ENCODE results near the gene CORO2B.
"Not testable (repeated sequence)": the region's sequence is repeated elsewhere in the genome, so short reads cannot be mapped to it uniquely, and the experiment has no call there.

The CORO2B gene

GRCh38 chr15:68749793-68750192, 171.0 kb downstream of the CORO2B start:
- DNase-seq = no peak

GRCh38 chr15:68751622-68752021, 172.8 kb downstream of the CORO2B start:
- DNase-seq = no peak

- no peak for DNase-seq
These were observed 176.9 kb downstream of the CORO2B start for GRCh38 chr15:68755731-68756130.

- DNase-seq = not testable (repeated sequence)
These were observed 181.3 kb downstream of the CORO2B start for GRCh38 chr15:68759982-68760579.

- no peak for DNase-seq
These were observed 184.3 kb downstream of the CORO2B start for GRCh38 chr15:68763063-68763462.

GRCh38 chr15:68764090-68764489, 185.3 kb downstream of the CORO2B start:
- DNase-seq = no peak

GRCh38 chr15:68765602-68766368, 187.0 kb downstream of the CORO2B start:
- no peak for DNase-seq

GRCh38 chr15:68767833-68768232, 189.0 kb downstream of the CORO2B start:
- no peak for DNase-seq

- DNase-seq = no peak
These were observed 189.5 kb downstream of the CORO2B start for GRCh38 chr15:68768321-68768720.

- DNase-seq = no peak
These were observed 190.9 kb downstream of the CORO2B start for GRCh38 chr15:68769702-68770101.

GRCh38 chr15:68770216-68770615, 191.4 kb downstream of the CORO2B start:
- no peak for DNase-seq

- no peak for DNase-seq
These were observed 194.2 kb downstream of the CORO2B start for GRCh38 chr15:68773036-68773435.

- no peak for DNase-seq
These were observed 195.3 kb downstream of the CORO2B start for GRCh38 chr15:68774120-68774519.

- DNase-seq = no peak
These were observed 195.9 kb downstream of the CORO2B start for GRCh38 chr15:68774521-68775235.

GRCh38 chr15:68775236-68775577, 196.4 kb downstream of the CORO2B start:
- no peak for DNase-seq

GRCh38 chr15:68775671-68776476, 197.1 kb downstream of the CORO2B start:
- no peak for DNase-seq

GRCh38 chr15:68776477-68777270, 197.9 kb downstream of the CORO2B start:
- no peak for DNase-seq

Data from activated naive CD4-positive, alpha-beta T cell treated with Interleukin-2 at 50 U/mL for 16 hours (primary cell).